HepG2 (cell line): Measurements from ENCODE around the gene CA12. TPM values are rescaled to one million over a fixed set of nuclear protein-coding genes. Genes with fewer than 3 reads are reported as not detected.
"Not testable (repeated sequence)": the region's sequence is repeated elsewhere in the genome, so short reads cannot be mapped to it uniquely, and the experiment has no call there.

Experiments
- ATAC-seq: fragments of 200-7000 bp; cut with Tn5 transposase; 3 replicates; pipeline ENCODE4 v1.9.1; 2020; ENCODE audit warnings: mild to moderate bottlenecking, moderate library complexity
- BruUV-seq: library from RNA; stranded (reverse); fragments of 400-500 nt; replicated peaks from 2 replicates; lab custom pipeline; 2021; lab: Mats Ljungman, UMichigan
- CTCF ChIA-PET: fragments of 300-600 bp; formaldehyde crosslinking; extraction: SDS; loops from one replicate; lab custom pipeline; 2021; ENCODE audit warnings: low total read pairs, inconsistent platforms, low intra/inter-chr PET ratio; lab: Yijun Ruan, JAX
- POLR2A ChIA-PET: fragments of 350-600 bp; sonication (Branson Sonifier 250); formaldehyde crosslinking; loops from one replicate; lab custom pipeline; 2020; ENCODE audit warnings: antibody characterized with exemption, inconsistent platforms; lab: Yijun Ruan, JAX
- DNase-seq: peaks from one replicate; pipeline ENCODE4 v3.0.0-alpha.2; 2015; ENCODE audit warnings: low spot score
- FAIRE-seq: peaks from 3 replicates; lab custom pipeline; 2011; peaks lifted over from hg19 to GRCh38; lab: Jason Lieb, UNC
- H2AFZ ChIP-seq: one replicate; pipeline ENCODE4 v1.6.1; 2011; ENCODE audit warnings: low read length, inconsistent platforms
- H3K27ac ChIP-seq: fragments of 300-600 bp; 3 replicates; pipeline ENCODE4 v1.8.0; 2011; ENCODE audit warnings: mixed run types, mild to moderate bottlenecking, mixed read lengths, low read length, inconsistent platforms; ENCODE audit not compliant: insufficient read depth; ENCODE audit errors: extremely low read length
- H3K27me3 ChIP-seq, 2 experiments: fragments of 200-600 bp in 1 of 2; 2 replicates in 1 of 2; 3 replicates in 1 of 2; pipeline versions ENCODE4 v1.6.0 to v1.8.0; 2011; ENCODE audit warnings: low read length in 2 of 2, mild to moderate bottlenecking in 2 of 2, moderate library complexity in 2 of 2, inconsistent platforms in 1 of 2; ENCODE audit not compliant: insufficient read depth in 2 of 2, control insufficient read depth in 1 of 2
- H3K36me3 ChIP-seq, 2 experiments: fragments of 200-600 bp in 1 of 2; replicated peaks in 1 of 2; 2 replicates in 1 of 2; 3 replicates in 1 of 2; pipeline versions ENCODE4 v1.5.1 to v1.8.0; 2011; ENCODE audit warnings: low read length in 2 of 2, inconsistent platforms in 1 of 2; ENCODE audit not compliant: insufficient read depth in 2 of 2, control insufficient read depth in 1 of 2
- H3K4me1 ChIP-seq: 2 replicates; pipeline ENCODE4 v1.5.1; 2012; ENCODE audit warnings: low read length, inconsistent platforms; ENCODE audit not compliant: insufficient read depth
- H3K4me2 ChIP-seq: 2 replicates; pipeline ENCODE4 v1.6.0; 2011; ENCODE audit warnings: low read depth, low read length, inconsistent platforms
- H3K4me3 ChIP-seq, 3 experiments: fragments of 200-600 bp in 1 of 3; sonication (generic), shearing (Covaris generic) in 1 of 3; replicated peaks in 1 of 3; 2 replicates each; pipeline ENCODE4 v1.5.1; 2011 to 2016; ENCODE audit warnings: low read length in 3 of 3, inconsistent platforms in 2 of 3, low read depth in 2 of 3, mild to moderate bottlenecking in 2 of 3, control low read depth in 1 of 3, mixed read lengths in 1 of 3; ENCODE audit not compliant: insufficient read depth in 1 of 3
- H3K79me2 ChIP-seq: one replicate; pipeline ENCODE4 v1.6.1; 2011; ENCODE audit warnings: low read length, inconsistent platforms; ENCODE audit not compliant: insufficient read depth
- H3K9ac ChIP-seq: 2 replicates; pipeline ENCODE4 v1.6.0; 2011; ENCODE audit warnings: mild to moderate bottlenecking, low read depth, low read length, inconsistent platforms; ENCODE audit not compliant: insufficient read depth
- H3K9me3 ChIP-seq: 2 replicates; pipeline ENCODE4 v1.5.1; 2012; ENCODE audit warnings: mild to moderate bottlenecking, low read length
- H4K20me1 ChIP-seq: 2 replicates; pipeline ENCODE4 v1.6.0; 2011; ENCODE audit warnings: inconsistent platforms, mild to moderate bottlenecking, low read length, moderate library complexity; ENCODE audit not compliant: insufficient read depth
- CC2D1A ChIP-seq: sonication (generic); formaldehyde crosslinking; IDR thresholded peaks from 2 replicates; pipeline ENCODE4 v1.8.1; 2023; ENCODE audit warnings: mild to moderate bottlenecking, missing genetic modification reagents
- KAT2B ChIP-seq: fragments of 150-350 bp; IDR thresholded peaks from 2 replicates; pipeline ENCODE4 v1.6.1; 2014; ENCODE audit warnings: low read depth, low read length, borderline replicate concordance
- LCORL ChIP-seq, 2 experiments: fragments of 450-650 bp in 1 of 2; sonication (generic) in 1 of 2; formaldehyde crosslinking in 1 of 2; IDR thresholded peaks; 2 replicates each; pipeline versions ENCODE4 v1.5.0 to v1.6.1; 2017 to 2020; ENCODE audit warnings: antibody characterized with exemption in 1 of 2, missing genetic modification reagents in 1 of 2
- PREB ChIP-seq: sonication (generic); formaldehyde crosslinking; IDR thresholded peaks from 2 replicates; pipeline ENCODE4 v1.4.0; 2020; ENCODE audit warnings: missing genetic modification reagents
- ZNF816 ChIP-seq: sonication (generic); formaldehyde crosslinking; IDR thresholded peaks from 2 replicates; pipeline ENCODE4 v1.8.0; 2022; ENCODE audit warnings: missing genetic modification reagents, mild to moderate bottlenecking, borderline replicate concordance
- WGBS: methylation state at CpG from one replicate; pipeline ENCODE4 v1.1.6; 2017; ENCODE audit warnings: low lambda C conversion rate; 5-methylcytosine and 5-hydroxymethylcytosine counted together
- in situ Hi-C: cut with HindIII; loops from 2 replicates; pipeline ENCODE4 v1.10.0; 2017; ENCODE audit warnings: low pct_unique_long_range_greater_than_20kb; ENCODE audit not compliant: extremely low pct_ligation_motif_present
- intact Hi-C: fragments of 100-400 bp; cut with micrococcal nuclease; formaldehyde crosslinking; loops from one replicate; pipeline ENCODE4 v1.10.0; 2022; ENCODE audit not compliant: unreplicated experiment
- polyA plus RNA-seq, 8 experiments: library from polyadenylated mRNA; depleted of rRNA in 3 of 8; stranded (reverse) in 7 of 8; unstranded in 1 of 8; fragments of >200 nt; fragmentation: Illumina TruSeq in 4 of 8; extraction: Trizol in 4 of 8; gene quantifications; 2 replicates each; pipeline versions ENCODE4 v1.2.1 to v1.2.3, GENCODE V29; 2011 to 2016; ENCODE audit warnings: low read depth in 4 of 8, missing spikeins in 1 of 8, mixed read lengths in 1 of 8; ENCODE audit not compliant: insufficient read depth in 1 of 8
- total RNA-seq, 5 experiments: library from RNA; depleted of rRNA; stranded (reverse); fragments of >200 nt; fragmentation: Illumina TruSeq; extraction: Trizol; gene quantifications; 2 replicates each; pipeline ENCODE4 v1.2.3, GENCODE V29; 2016; ENCODE audit warnings: low read depth in 1 of 5
- TF ChIP-seq, protein P1 (sequence below): sonication (generic); formaldehyde crosslinking; IDR thresholded peaks from 2 replicates; pipeline ENCODE4 v1.8.0; 2022; ENCODE audit warnings: mild to moderate bottlenecking, missing genetic modification reagents; ENCODE audit not compliant: insufficient replicate concordance

The CA12 gene
- total and polyA plus RNA-seq, 2 of the 13 experiments (the other 11 are each of a cell fraction or from before 2014, with no cell fraction given): 0.07 to 0.20 TPM

DNA sequence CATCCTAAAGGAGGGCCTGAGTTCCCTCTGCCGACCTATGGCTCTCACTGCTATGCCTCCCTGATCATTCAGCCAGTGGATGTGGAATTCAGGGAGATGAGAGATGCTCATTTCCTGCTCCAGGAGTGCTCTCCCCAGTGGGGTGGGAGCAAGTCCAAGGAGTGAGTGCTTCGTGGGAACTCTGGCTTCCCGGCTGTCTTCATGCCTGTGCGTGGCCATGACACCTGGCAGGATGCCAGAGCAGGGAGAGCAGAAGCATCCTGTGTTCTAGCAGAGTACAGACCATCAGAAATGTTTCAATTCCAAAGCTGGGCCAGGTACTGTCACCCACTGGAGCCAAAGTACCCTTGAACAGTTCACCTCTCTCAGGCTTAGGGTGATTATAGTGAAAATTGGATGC lies 59.1 kb downstream of the CA12 start:
- Histone ChIP-seq H3K4me1 (0 out of 2 replicates have a peak, but pooled peaks cover 5% of the 10 kb centered on the region), H3K36me3 (no peaks in the 10 kb centered on the region), H3K79me2 (no peaks in the 10 kb centered on the region)
- intact Hi-C loops: no loop called here
- BruUV-seq: no TSS peak
- POLR2A ChIA-PET: no interaction called here
- TF ChIP-seq CC2D1A: no peak
- peak; percentile 57; the same call in 1 of the 2 replicates for TF ChIP-seq LCORL (IDR thresholded peaks at IDR 0.05)
- no peak for TF ChIP-seq LCORL (CRISPR knock-in tag; IDR thresholded peaks at IDR 0.05)
- TF ChIP-seq, all 625 proteins: peak for 1
- Histone ChIP-seq H3K9me3 (no peaks in the 10 kb centered on the region), H3K27me3 (peaks cover 1 to 4% of the 10 kb centered on the region in 2 experiments; a peak in 1 of 5 replicates), H3K4me2 (no peak overlapping the region), H2AFZ (no peak overlapping the region), H3K27ac (no peak overlapping the region), H4K20me1 (no peaks in the 10 kb centered on the region), H3K4me3 (no peak overlapping the region), H3K9ac (no peak overlapping the region)
- no peak for FAIRE-seq
- ATAC-seq: no peak
- in situ Hi-C loops: no loop called here
- CTCF ChIA-PET: no interaction called here
- WGBS: 20% methylated on average over 4 of the region's 4 CpGs
- no peak for DNase-seq

GRCh38 chr15:63321462-63321861 lies 60.2 kb downstream of the CA12 start:
- CTCF ChIA-PET: no interaction called here
- Histone ChIP-seq H3K79me2 (no peaks in the 10 kb centered on the region), H2AFZ (no peak overlapping the region), H3K27ac (no peak overlapping the region), H3K9me3 (no peaks in the 10 kb centered on the region), H3K9ac (no peak overlapping the region), H3K27me3 (peaks cover 1 to 4% of the 10 kb centered on the region in 2 experiments; a peak in 2 of 5 replicates), H3K4me1 (0 out of 2 replicates have a peak, but pooled peaks cover 5% of the 10 kb centered on the region), H4K20me1 (no peaks in the 10 kb centered on the region), H3K4me3 (no peak overlapping the region), H3K4me2 (no peak overlapping the region), H3K36me3 (no peaks in the 10 kb centered on the region)
- no peak for FAIRE-seq
- no TSS peak for BruUV-seq
- intact Hi-C loops (no loop called here), in situ Hi-C loops (no loop called here)
- POLR2A ChIA-PET: no interaction called here
- DNase-seq: no peak
- no peak for ATAC-seq
- 69% methylated on average over 27 of the region's 29 CpGs for WGBS
- TF ChIP-seq KAT2B: no peak
- TF ChIP-seq ZNF816: no peak
- no peak for TF ChIP-seq PREB (CRISPR knock-in tag)
- TF ChIP-seq, protein P1, sequence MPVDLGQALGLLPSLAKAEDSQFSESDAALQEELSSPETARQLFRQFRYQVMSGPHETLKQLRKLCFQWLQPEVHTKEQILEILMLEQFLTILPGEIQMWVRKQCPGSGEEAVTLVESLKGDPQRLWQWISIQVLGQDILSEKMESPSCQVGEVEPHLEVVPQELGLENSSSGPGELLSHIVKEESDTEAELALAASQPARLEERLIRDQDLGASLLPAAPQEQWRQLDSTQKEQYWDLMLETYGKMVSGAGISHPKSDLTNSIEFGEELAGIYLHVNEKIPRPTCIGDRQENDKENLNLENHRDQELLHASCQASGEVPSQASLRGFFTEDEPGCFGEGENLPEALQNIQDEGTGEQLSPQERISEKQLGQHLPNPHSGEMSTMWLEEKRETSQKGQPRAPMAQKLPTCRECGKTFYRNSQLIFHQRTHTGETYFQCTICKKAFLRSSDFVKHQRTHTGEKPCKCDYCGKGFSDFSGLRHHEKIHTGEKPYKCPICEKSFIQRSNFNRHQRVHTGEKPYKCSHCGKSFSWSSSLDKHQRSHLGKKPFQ: no peak

- H2AFZ ChIP-seq, H3K4me3 ChIP-seq, H3K36me3 ChIP-seq, H3K9ac ChIP-seq, H3K27me3 ChIP-seq, H4K20me1 ChIP-seq, H3K27ac ChIP-seq, H3K9me3 ChIP-seq, H3K4me2 ChIP-seq, BruUV-seq, POLR2A ChIA-PET, FAIRE-seq, H3K79me2 ChIP-seq, in situ Hi-C loops, DNase-seq, CTCF ChIA-PET, intact Hi-C loops, H3K4me1 ChIP-seq, ATAC-seq: not testable (repeated sequence)
- WGBS: 45% methylated on average over 5 of the region's 11 CpGs
Measured at GRCh38 chr15:63320981-63321380, 60.7 kb downstream of the CA12 start.
